Mesendoderm (in vitro differentiated cells): Measurements from ENCODE around the gene MYPN.
"Not testable (repeated sequence)": the region's sequence is repeated elsewhere in the genome, so short reads cannot be mapped to it uniquely, and the experiment has no call there.

Source experiments
- DNase-seq: peaks from one replicate; pipeline ENCODE4 v3.0.0; 2013
- H2AK5ac ChIP-seq: 2 replicates; pipeline ENCODE4 v1.6.1; 2013; ENCODE audit warnings: low read length, inconsistent platforms
- H2BK120ac ChIP-seq: 2 replicates; pipeline ENCODE4 v1.6.1; 2013; ENCODE audit warnings: low read depth, mild to moderate bottlenecking, low read length, moderate library complexity, mixed read lengths
- H2BK15ac ChIP-seq: replicated peaks from 2 replicates; pipeline ENCODE4 v1.6.1; 2013; ENCODE audit warnings: low read depth, mild to moderate bottlenecking, moderate library complexity
- H2BK5ac ChIP-seq: 2 replicates; pipeline ENCODE4 v1.6.1; 2013; ENCODE audit warnings: low read length, inconsistent platforms
- H3K18ac ChIP-seq: 2 replicates; pipeline ENCODE4 v1.6.1; 2013; ENCODE audit warnings: mild to moderate bottlenecking, low read length, mixed read lengths
- H3K23ac ChIP-seq: one replicate; pipeline ENCODE4 v1.6.1; 2013; ENCODE audit warnings: low read length
- H3K27ac ChIP-seq: 2 replicates; pipeline ENCODE4 v1.5.1; 2013; ENCODE audit warnings: low read depth, mild to moderate bottlenecking, inconsistent platforms, low read length, moderate library complexity
- H3K27me3 ChIP-seq: 2 replicates; pipeline ENCODE4 v1.6.1; 2013; ENCODE audit warnings: low read length, control low read depth, mild to moderate bottlenecking, inconsistent platforms; ENCODE audit not compliant: insufficient read depth, poor library complexity
- H3K36me3 ChIP-seq: 2 replicates; pipeline ENCODE4 v1.6.1; 2013; ENCODE audit warnings: low read length, inconsistent platforms; ENCODE audit not compliant: control insufficient read depth, insufficient read depth
- H3K4ac ChIP-seq: one replicate; pipeline ENCODE4 v1.6.1; 2013; ENCODE audit warnings: low read depth, mild to moderate bottlenecking, low read length, moderate library complexity
- H3K4me1 ChIP-seq: 2 replicates; pipeline ENCODE4 v1.6.1; 2013; ENCODE audit warnings: low read depth, low read length, inconsistent platforms; ENCODE audit not compliant: control insufficient read depth
- H3K4me2 ChIP-seq: 2 replicates; pipeline ENCODE4 v1.6.1; 2013; ENCODE audit warnings: low read length
- H3K4me3 ChIP-seq: 2 replicates; pipeline ENCODE4 v1.5.1; 2013; ENCODE audit warnings: mild to moderate bottlenecking, low read length
- H3K56ac ChIP-seq: one replicate; pipeline ENCODE4 v1.6.1; 2013; ENCODE audit warnings: low read length
- H3K79me1 ChIP-seq: 2 replicates; pipeline ENCODE4 v1.6.1; 2013; ENCODE audit warnings: low read length, inconsistent platforms
- H3K79me2 ChIP-seq: 2 replicates; pipeline ENCODE4 v1.6.1; 2013; ENCODE audit warnings: mild to moderate bottlenecking, low read length; ENCODE audit not compliant: control insufficient read depth, insufficient read depth
- H3K9ac ChIP-seq: 2 replicates; pipeline ENCODE4 v1.6.1; 2013; ENCODE audit warnings: low read length, inconsistent platforms
- H4K5ac ChIP-seq: one replicate; pipeline ENCODE4 v1.6.1; 2013; ENCODE audit warnings: low read length
- H4K8ac ChIP-seq: one replicate; pipeline ENCODE4 v1.6.1; 2013; ENCODE audit warnings: low read depth, mild to moderate bottlenecking, control low read depth, low read length, moderate library complexity
- WGBS: extraction: QIAGEN DNeasy Blood & Tissue Kit; methylation state at CpG from one replicate; pipeline ENCODE4 v1.1.7; 2013; ENCODE audit warnings: low lambda C conversion rate, missing lambda C conversion rate; ENCODE audit not compliant: insufficient coverage; ENCODE audit errors: extremely low coverage; 5-methylcytosine and 5-hydroxymethylcytosine counted together

MYPN gene

GRCh38 chr10:68188835-68189234, 79.5 kb downstream of the MYPN start:
- no peak overlapping the region for H4K8ac ChIP-seq
- WGBS: no CpG with 5 or more reads among the region's 6 CpGs

DNA sequence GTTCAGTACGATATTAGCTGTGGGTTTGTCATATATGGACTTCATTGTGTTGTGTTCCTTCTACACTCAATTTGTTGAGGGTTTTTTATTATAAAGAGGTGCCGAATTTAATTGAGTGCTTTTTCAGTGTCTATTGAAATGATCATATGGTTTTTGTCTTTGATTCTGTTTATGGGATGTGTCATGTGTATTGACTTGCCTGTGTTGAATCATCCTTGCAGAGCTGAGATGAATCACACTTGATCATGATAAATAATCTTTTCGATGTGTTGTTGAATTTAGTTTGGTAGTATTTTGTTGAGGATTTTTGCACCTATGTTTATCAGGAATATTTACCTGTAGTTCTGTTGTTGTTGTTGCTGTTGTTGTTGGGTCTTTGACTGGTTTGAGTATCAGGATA, 82.8 kb downstream of the MYPN start:
- Histone ChIP-seq H3K56ac (no peak overlapping the region), H3K9ac (no peak overlapping the region), H3K4me1 (no peaks in the 10 kb centered on the region), H3K4me3 (no peak overlapping the region), H3K27me3 (no peaks in the 10 kb centered on the region), H3K36me3 (no peaks in the 10 kb centered on the region), H2BK15ac (no peak overlapping the region), H3K79me1 (no peaks in the 10 kb centered on the region), H3K4me2 (no peak overlapping the region), H4K5ac (no peak overlapping the region), H3K4ac (no peak overlapping the region), H2BK5ac (no peak overlapping the region), H3K18ac (no peak overlapping the region), H2BK120ac (no peak overlapping the region), H3K79me2 (no peaks in the 10 kb centered on the region), H4K8ac (no peak overlapping the region), H3K23ac (no peak overlapping the region), H2AK5ac (no peak overlapping the region), H3K27ac (no peak overlapping the region)
- DNase-seq: no peak
- WGBS: no CpG with 5 or more reads among the region's 3 CpGs

More at GRCh38 chr10:68188835-68189234, 79.5 kb downstream of the MYPN start:
- Histone ChIP-seq H3K27me3 (no peaks in the 10 kb centered on the region), H3K56ac (no peak overlapping the region), H3K4me3 (no peak overlapping the region), H3K23ac (no peak overlapping the region), H3K18ac (no peak overlapping the region), H4K5ac (no peak overlapping the region), H3K4ac (no peak overlapping the region), H3K9ac (no peak overlapping the region), H2AK5ac (no peak overlapping the region), H2BK15ac (no peak overlapping the region), H3K79me2 (no peaks in the 10 kb centered on the region), H3K27ac (no peak overlapping the region), H2BK120ac (no peak overlapping the region), H3K36me3 (no peaks in the 10 kb centered on the region), H3K4me2 (no peak overlapping the region), H2BK5ac (no peak overlapping the region), H3K79me1 (no peaks in the 10 kb centered on the region), H3K4me1 (no peaks in the 10 kb centered on the region)
- no peak for DNase-seq

GRCh38 chr10:68194290-68194689, 85.0 kb downstream of the MYPN start:
- no peak overlapping the region for H3K4ac ChIP-seq
- H3K79me1 ChIP-seq: no peaks in the 10 kb centered on the region
- no peaks in the 10 kb centered on the region for H3K27me3 ChIP-seq
- no CpG with 5 or more reads among the region's 6 CpGs for WGBS
- H2BK5ac ChIP-seq: no peak overlapping the region
- H3K18ac ChIP-seq: no peak overlapping the region
- H2AK5ac ChIP-seq: no peak overlapping the region
- no peaks in the 10 kb centered on the region for H3K79me2 ChIP-seq
- no peak overlapping the region for H3K56ac ChIP-seq
- H2BK15ac ChIP-seq: no peak overlapping the region
- H4K8ac ChIP-seq: no peak overlapping the region
- no peak overlapping the region for H3K4me3 ChIP-seq
- no peaks in the 10 kb centered on the region for H3K36me3 ChIP-seq
- DNase-seq: no peak
- no peak overlapping the region for H3K23ac ChIP-seq
- H3K9ac ChIP-seq: no peak overlapping the region
- no peak overlapping the region for H2BK120ac ChIP-seq
- H3K27ac ChIP-seq: no peak overlapping the region
- H4K5ac ChIP-seq: no peak overlapping the region
- H3K4me2 ChIP-seq: no peak overlapping the region
- H3K4me1 ChIP-seq: no peaks in the 10 kb centered on the region

- H3K27me3 ChIP-seq, H3K4ac ChIP-seq, H3K4me1 ChIP-seq, H3K23ac ChIP-seq, H3K4me3 ChIP-seq, H3K79me1 ChIP-seq, H3K27ac ChIP-seq, H3K56ac ChIP-seq, H3K4me2 ChIP-seq, H2BK120ac ChIP-seq, H4K8ac ChIP-seq, H3K79me2 ChIP-seq, H2BK5ac ChIP-seq, H2AK5ac ChIP-seq, H4K5ac ChIP-seq, H3K36me3 ChIP-seq, H3K18ac ChIP-seq, H2BK15ac ChIP-seq, H3K9ac ChIP-seq, DNase-seq: not testable (repeated sequence)
- no CpG with 5 or more reads among the region's 2 CpGs for WGBS
These were observed 86.5 kb downstream of the MYPN start for GRCh38 chr10:68195776-68196175.

- no CpG with 5 or more reads among the region's 3 CpGs for WGBS
- DNase-seq: no peak
- Histone ChIP-seq H3K79me1 (no peaks in the 10 kb centered on the region), H3K18ac (no peak overlapping the region), H3K4me1 (no peaks in the 10 kb centered on the region), H3K23ac (no peak overlapping the region), H3K56ac (no peak overlapping the region), H3K4me2 (no peak overlapping the region), H3K27ac (no peak overlapping the region), H4K5ac (no peak overlapping the region), H3K4me3 (no peak overlapping the region), H3K79me2 (no peaks in the 10 kb centered on the region), H3K36me3 (no peaks in the 10 kb centered on the region), H2BK120ac (no peak overlapping the region), H2BK5ac (no peak overlapping the region), H2AK5ac (no peak overlapping the region), H3K9ac (no peak overlapping the region), H3K4ac (no peak overlapping the region), H2BK15ac (no peak overlapping the region), H3K27me3 (no peaks in the 10 kb centered on the region), H4K8ac (no peak overlapping the region)
These were observed 87.4 kb downstream of the MYPN start for GRCh38 chr10:68196701-68197100.

DNA sequence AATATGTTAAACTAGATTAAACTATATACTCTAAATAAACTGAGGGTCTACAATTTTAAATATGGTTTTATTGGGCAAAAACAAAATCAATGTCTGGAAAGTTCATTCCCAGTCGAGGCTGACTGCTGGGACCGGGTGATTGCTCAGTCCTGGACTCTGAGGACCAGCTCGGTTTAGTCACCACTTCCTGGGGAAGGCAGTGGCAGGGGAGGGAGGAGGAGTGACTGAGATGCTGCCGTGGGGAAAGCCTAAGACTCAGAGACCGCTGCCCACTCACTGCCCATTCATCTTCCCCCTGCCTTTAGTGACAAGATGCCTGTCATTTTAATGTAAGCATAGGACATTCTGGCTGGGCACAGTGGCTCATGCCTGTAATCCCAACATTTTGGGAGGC, 93.7 kb downstream of the MYPN start:
- no peak overlapping the region for H3K4ac ChIP-seq

More for the DNA sequence above, 93.7 kb downstream of the MYPN start:
- Histone ChIP-seq H2AK5ac (no peak overlapping the region), H3K79me1 (no peaks in the 10 kb centered on the region), H3K23ac (no peak overlapping the region), H3K18ac (no peak overlapping the region), H3K56ac (no peak overlapping the region), H2BK15ac (no peak overlapping the region), H4K8ac (no peak overlapping the region), H3K27me3 (no peaks in the 10 kb centered on the region), H3K36me3 (no peaks in the 10 kb centered on the region), H3K4me3 (no peak overlapping the region), H3K27ac (no peak overlapping the region), H3K4me2 (no peak overlapping the region), H2BK120ac (no peak overlapping the region), H3K4me1 (no peaks in the 10 kb centered on the region), H3K9ac (no peak overlapping the region), H3K79me2 (no peaks in the 10 kb centered on the region), H4K5ac (no peak overlapping the region), H2BK5ac (no peak overlapping the region)
- no CpG with 5 or more reads among the region's 5 CpGs for WGBS
- no peak for DNase-seq
